B cell (primary cell): ENCODE data around the gene PCTP. TPM values are rescaled to one million over a fixed set of nuclear protein-coding genes. Genes with fewer than 3 reads are reported as not detected.

Source experiments
- ATAC-seq: fragments of 200-7000 bp; cut with Tn5 transposase; one replicate; pipeline ENCODE4 v1.10.0; 2021; ENCODE audit warnings: low read depth, mild to moderate bottlenecking, moderate number of reproducible peaks, moderate library complexity
- CTCF ChIA-PET: fragments of 350-600 bp; sonication (Branson Sonifier 250); formaldehyde crosslinking; loops from one replicate; lab custom pipeline; 2021; ENCODE audit warnings: antibody characterized with exemption, inconsistent platforms; lab: Charles Lee
- POLR2A ChIA-PET: fragments of 350-600 bp; sonication (Branson Sonifier 250); formaldehyde crosslinking; loops from one replicate; lab custom pipeline; 2021; ENCODE audit warnings: antibody characterized with exemption; lab: Charles Lee
- DNase-seq: peaks from one replicate; pipeline ENCODE4 v3.0.0; 2013
- H2AFZ ChIP-seq: 2 replicates; pipeline ENCODE4 v1.6.1; 2012; ENCODE audit warnings: mild to moderate bottlenecking, low read depth, low read length; ENCODE audit not compliant: insufficient read depth, poor library complexity, severe bottlenecking
- H3K27ac ChIP-seq, 2 donors: 1 replicate in 1 of 2; 2 replicates in 1 of 2; pipeline ENCODE4 v1.5.1; 2012 to 2013; ENCODE audit warnings: low read length in 2 of 2, mild to moderate bottlenecking in 2 of 2, moderate library complexity in 1 of 2
- H3K27me3 ChIP-seq, 4 experiments: fragments of 200-600 bp in 1 of 4; sonication (generic) in 1 of 4; replicated peaks in 1 of 4; 1 replicate in 2 of 4; 2 replicates in 2 of 4; pipeline versions ENCODE4 v1.6.1 to v1.7.0; 2013 to 2016; ENCODE audit warnings: low read length in 3 of 4, mild to moderate bottlenecking in 2 of 4, mixed read lengths in 1 of 4, moderate library complexity in 1 of 4; ENCODE audit not compliant: insufficient read depth in 4 of 4, control insufficient read depth in 3 of 4; ENCODE audit errors: control extremely low read depth in 1 of 4
- H3K36me3 ChIP-seq, 2 experiments: replicated peaks in 1 of 2; 1 replicate in 1 of 2; 2 replicates in 1 of 2; pipeline versions ENCODE4 v1.6.1 to v1.7.1; 2013; ENCODE audit warnings: low read length in 1 of 2; ENCODE audit not compliant: insufficient read depth in 2 of 2, control insufficient read depth in 1 of 2; ENCODE audit errors: control extremely low read depth in 1 of 2, extremely low read depth in 1 of 2
- H3K4me1 ChIP-seq, 2 donors: fragments of 200-600 bp in 1 of 2; sonication (generic) in 1 of 2; 1 replicate in 1 of 2; 2 replicates in 1 of 2; pipeline versions ENCODE4 v1.5.1 to v1.6.1; 2013 to 2017; ENCODE audit warnings: low read length in 2 of 2; ENCODE audit not compliant: control insufficient read depth in 2 of 2, insufficient read depth in 2 of 2
- H3K4me2 ChIP-seq: replicated peaks from 2 replicates; pipeline ENCODE3; 2012; ENCODE audit warnings: mild to moderate bottlenecking, low read depth, low read length; ENCODE audit not compliant: poor library complexity, severe bottlenecking
- H3K4me3 ChIP-seq, 5 experiments: fragments of 200-600 bp in 1 of 5; sonication (generic) in 1 of 5; 1 replicate in 3 of 5; 2 replicates in 2 of 5; pipeline versions ENCODE4 v1.5.1 to v1.7.0; 2011 to 2016; ENCODE audit warnings: low read length in 4 of 5, mild to moderate bottlenecking in 4 of 5, low read depth in 2 of 5, control low read depth in 1 of 5, moderate library complexity in 1 of 5; ENCODE audit not compliant: insufficient read depth in 1 of 5; ENCODE audit errors: control extremely low read depth in 1 of 5, extremely low read depth in 1 of 5
- H3K79me2 ChIP-seq: fragments of 200-600 bp; sonication (generic); one replicate; pipeline ENCODE4 v1.6.0; 2016; ENCODE audit warnings: low read length; ENCODE audit not compliant: control insufficient read depth, insufficient read depth
- H3K9ac ChIP-seq: fragments of 200-600 bp; sonication (generic); 2 replicates; pipeline ENCODE4 v1.6.1; 2017; ENCODE audit warnings: mild to moderate bottlenecking, low read length, moderate library complexity
- H3K9me3 ChIP-seq, 3 donors: one replicate each; pipeline versions ENCODE4 v1.6.1 to v1.7.1; 2013; ENCODE audit warnings: low read length in 2 of 3; ENCODE audit not compliant: control insufficient read depth in 2 of 3, insufficient read depth in 1 of 3; ENCODE audit errors: control extremely low read depth in 1 of 3
- H4K20me1 ChIP-seq: 2 replicates; pipeline ENCODE4 v1.6.0; 2012; ENCODE audit warnings: mild to moderate bottlenecking, low read length; ENCODE audit not compliant: insufficient read depth, control insufficient read depth, poor library complexity, severe bottlenecking
- H3K27ac Mint-ChIP-seq: one replicate; pipeline ENCODE4 v1.8.0; 2021; ENCODE audit warnings: mixed read lengths
- H3K27me3 Mint-ChIP-seq: one replicate; pipeline ENCODE4 v1.8.0; 2021; ENCODE audit warnings: mixed read lengths
- H3K4me1 Mint-ChIP-seq: one replicate; pipeline ENCODE4 v1.8.0; 2021; ENCODE audit warnings: mixed read lengths
- H3K4me3 Mint-ChIP-seq: one replicate; pipeline ENCODE4 v1.8.0; 2021; ENCODE audit warnings: mixed read lengths
- H3K9me3 Mint-ChIP-seq: one replicate; pipeline ENCODE4 v1.8.0; 2022; ENCODE audit warnings: mixed read lengths; ENCODE audit not compliant: insufficient read depth
- CTCF ChIP-seq: fragments of 200-600 bp; IDR thresholded peaks from one replicate; pipeline ENCODE4 v1.8.0; 2022; ENCODE audit warnings: antibody characterized with exemption, mild to moderate bottlenecking
- EZH2 ChIP-seq: IDR thresholded peaks from 2 replicates; pipeline ENCODE4 v1.6.1; 2012; ENCODE audit warnings: borderline replicate concordance, low read depth, mild to moderate bottlenecking, moderate library complexity, low read length; ENCODE audit not compliant: insufficient read depth, poor library complexity, severe bottlenecking
- WGBS: methylation state at CpG from one replicate; pipeline ENCODE4 v1.1.5; 2013; ENCODE audit warnings: missing lambda C conversion rate; ENCODE audit not compliant: insufficient coverage; 5-methylcytosine and 5-hydroxymethylcytosine counted together
- intact Hi-C: fragments of 100-400 bp; cut with micrococcal nuclease; formaldehyde crosslinking; loops from one replicate; pipeline ENCODE4 v1.10.0; 2022
- polyA plus RNA-seq: library from polyadenylated mRNA; depleted of rRNA; stranded (reverse); fragments of >200 nt; gene quantifications from 2 replicates; pipeline ENCODE4 v1.2.3, GENCODE V29; 2012
- total RNA-seq, 2 donors: library from RNA; stranded (reverse); fragments of 120-200 nt in 1 of 2; gene quantifications; 1 replicate in 1 of 2; 2 replicates in 1 of 2; pipeline versions ENCODE4 v1.2.3 to v1.2.4, GENCODE V29; 2013 to 2022

PCTP gene
- total and polyA plus RNA-seq, 2 donors (not counting 1 experiment from before 2014, with no cell fraction given) = 3.2 to 9.0 TPM

GRCh38 chr17:55762086-55762858, 11.4 kb downstream of the PCTP start:
- TF ChIP-seq CTCF = no peak
- no peak for TF ChIP-seq EZH2
- Histone ChIP-seq H3K27ac (no peak overlapping the region), H3K79me2 (no peaks in the 10 kb centered on the region), H3K9ac (no peak overlapping the region), H3K4me2 (no peak overlapping the region), H3K4me1 (no peaks in the 10 kb centered on the region), H2AFZ (no peak overlapping the region), H3K27me3 (no peaks in the 10 kb centered on the region), H3K36me3 (no peaks in the 10 kb centered on the region), H3K4me3 (no peak overlapping the region), H4K20me1 (no peaks in the 10 kb centered on the region), H3K9me3 (no peaks in the 10 kb centered on the region)
- Mint-ChIP-seq H3K27ac (no peak overlapping the region), H3K4me1 (peaks cover 3% of the 10 kb centered on the region), H3K27me3 (no peaks in the 10 kb centered on the region), H3K9me3 (no peaks in the 10 kb centered on the region), H3K4me3 (no peak overlapping the region)
- ChIA-PET POLR2A (no interaction called here), CTCF (interaction anchor here (1.5 kb wide), 1 partner anchor 9 kb away, joined by 3 read pairs; no protein-coding TSS in a partner anchor)
- ATAC-seq (no peak), DNase-seq (no peak)
- WGBS = 100% methylated on average over 4 of the region's 6 CpGs
- intact Hi-C loops = no loop called here

DNA sequence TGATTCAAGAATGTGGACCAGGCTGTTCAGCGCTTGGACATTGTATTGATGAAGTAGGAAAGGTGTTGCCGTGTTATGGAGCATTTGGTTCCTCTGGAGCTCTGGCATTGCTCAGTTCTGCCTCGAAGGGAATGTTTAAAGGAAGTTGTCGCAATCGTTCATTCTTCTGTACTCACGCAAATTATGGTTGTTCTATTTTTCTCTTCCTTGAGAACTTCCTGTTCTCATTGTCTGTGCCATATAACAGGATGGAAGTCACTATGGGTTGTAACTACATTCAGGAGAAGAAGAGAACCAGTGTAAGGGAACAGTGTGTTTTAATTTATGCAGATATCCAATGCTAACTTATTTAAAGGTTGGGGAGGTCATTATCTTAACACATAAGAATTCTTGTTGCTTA, 13.0 kb downstream of the PCTP start:
- no peak for ATAC-seq
- Histone ChIP-seq H3K4me2 (no peak overlapping the region), H2AFZ (no peak overlapping the region), H3K27ac (no peak overlapping the region), H3K9me3 (no peaks in the 10 kb centered on the region), H3K9ac (no peak overlapping the region), H3K36me3 (no peaks in the 10 kb centered on the region), H3K4me1 (no peaks in the 10 kb centered on the region), H3K79me2 (no peaks in the 10 kb centered on the region), H3K27me3 (no peaks in the 10 kb centered on the region), H4K20me1 (no peaks in the 10 kb centered on the region), H3K4me3 (no peak overlapping the region)
- DNase-seq = no peak
- Mint-ChIP-seq H3K4me1 (peaks cover 3% of the 10 kb centered on the region), H3K4me3 (no peak overlapping the region), H3K27ac (no peak overlapping the region), H3K27me3 (no peaks in the 10 kb centered on the region), H3K9me3 (no peaks in the 10 kb centered on the region)
- TF ChIP-seq EZH2 (no peak), CTCF (no peak)
- 58% methylated on average over 3 of the region's 6 CpGs for WGBS
- CTCF ChIA-PET = no interaction called here
- intact Hi-C loops = no loop called here
- POLR2A ChIA-PET = no interaction called here
